SJCRH30 (cell line): ENCODE measurements around the gene GOLGA1. TPM values are rescaled to one million over a fixed set of nuclear protein-coding genes. Genes with fewer than 3 reads are reported as not detected.
"Not testable (repeated sequence)": the region's sequence is repeated elsewhere in the genome, so short reads cannot be mapped to it uniquely, and the experiment has no call there.

Source experiments
- DNase-seq, 2 experiments: peaks; one replicate each; pipeline ENCODE4 v3.0.0-alpha.2; 2015 to 2020
- H3K27ac ChIP-seq: fragments of 250-450 bp; sonication (Bioruptor Pico); 2 replicates; pipeline ENCODE4 v1.5.1; 2020; ENCODE audit warnings: mild to moderate bottlenecking, moderate library complexity
- H3K27me3 ChIP-seq: fragments of 250-450 bp; sonication (Bioruptor Pico); 2 replicates; pipeline ENCODE4 v1.5.1; 2020; ENCODE audit warnings: mild to moderate bottlenecking, moderate library complexity
- H3K36me3 ChIP-seq: fragments of 250-450 bp; sonication (Bioruptor Pico); 2 replicates; pipeline ENCODE4 v1.5.1; 2020; ENCODE audit warnings: mild to moderate bottlenecking, moderate library complexity
- H3K4me1 ChIP-seq: fragments of 250-450 bp; sonication (Bioruptor Pico); 2 replicates; pipeline ENCODE4 v1.5.1; 2020; ENCODE audit warnings: mild to moderate bottlenecking, moderate library complexity
- H3K4me3 ChIP-seq: fragments of 250-450 bp; sonication (Bioruptor Pico); 2 replicates; pipeline ENCODE4 v1.5.1; 2020; ENCODE audit warnings: mild to moderate bottlenecking, moderate library complexity
- H3K9me3 ChIP-seq: fragments of 250-450 bp; sonication (Bioruptor Pico); replicated peaks from 2 replicates; pipeline ENCODE4 v1.5.1; 2020; ENCODE audit warnings: mild to moderate bottlenecking, moderate library complexity
- total RNA-seq: library from RNA; depleted of rRNA; stranded (reverse); fragments of >200 nt; shearing (Covaris generic); gene quantifications from 2 replicates; pipeline ENCODE4 v1.2.3, GENCODE V29; 2014; rRNA removed

The GOLGA1 gene, protein sequence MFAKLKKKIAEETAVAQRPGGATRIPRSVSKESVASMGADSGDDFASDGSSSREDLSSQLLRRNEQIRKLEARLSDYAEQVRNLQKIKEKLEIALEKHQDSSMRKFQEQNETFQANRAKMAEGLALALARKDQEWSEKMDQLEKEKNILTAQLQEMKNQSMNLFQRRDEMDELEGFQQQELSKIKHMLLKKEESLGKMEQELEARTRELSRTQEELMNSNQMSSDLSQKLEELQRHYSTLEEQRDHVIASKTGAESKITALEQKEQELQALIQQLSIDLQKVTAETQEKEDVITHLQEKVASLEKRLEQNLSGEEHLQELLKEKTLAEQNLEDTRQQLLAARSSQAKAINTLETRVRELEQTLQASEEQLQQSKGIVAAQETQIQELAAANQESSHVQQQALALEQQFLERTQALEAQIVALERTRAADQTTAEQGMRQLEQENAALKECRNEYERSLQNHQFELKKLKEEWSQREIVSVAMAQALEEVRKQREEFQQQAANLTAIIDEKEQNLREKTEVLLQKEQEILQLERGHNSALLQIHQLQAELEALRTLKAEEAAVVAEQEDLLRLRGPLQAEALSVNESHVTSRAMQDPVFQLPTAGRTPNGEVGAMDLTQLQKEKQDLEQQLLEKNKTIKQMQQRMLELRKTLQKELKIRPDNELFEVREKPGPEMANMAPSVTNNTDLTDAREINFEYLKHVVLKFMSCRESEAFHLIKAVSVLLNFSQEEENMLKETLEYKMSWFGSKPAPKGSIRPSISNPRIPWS
- 10.1 and 10.7 TPM in 2 replicates for total RNA-seq

DNA sequence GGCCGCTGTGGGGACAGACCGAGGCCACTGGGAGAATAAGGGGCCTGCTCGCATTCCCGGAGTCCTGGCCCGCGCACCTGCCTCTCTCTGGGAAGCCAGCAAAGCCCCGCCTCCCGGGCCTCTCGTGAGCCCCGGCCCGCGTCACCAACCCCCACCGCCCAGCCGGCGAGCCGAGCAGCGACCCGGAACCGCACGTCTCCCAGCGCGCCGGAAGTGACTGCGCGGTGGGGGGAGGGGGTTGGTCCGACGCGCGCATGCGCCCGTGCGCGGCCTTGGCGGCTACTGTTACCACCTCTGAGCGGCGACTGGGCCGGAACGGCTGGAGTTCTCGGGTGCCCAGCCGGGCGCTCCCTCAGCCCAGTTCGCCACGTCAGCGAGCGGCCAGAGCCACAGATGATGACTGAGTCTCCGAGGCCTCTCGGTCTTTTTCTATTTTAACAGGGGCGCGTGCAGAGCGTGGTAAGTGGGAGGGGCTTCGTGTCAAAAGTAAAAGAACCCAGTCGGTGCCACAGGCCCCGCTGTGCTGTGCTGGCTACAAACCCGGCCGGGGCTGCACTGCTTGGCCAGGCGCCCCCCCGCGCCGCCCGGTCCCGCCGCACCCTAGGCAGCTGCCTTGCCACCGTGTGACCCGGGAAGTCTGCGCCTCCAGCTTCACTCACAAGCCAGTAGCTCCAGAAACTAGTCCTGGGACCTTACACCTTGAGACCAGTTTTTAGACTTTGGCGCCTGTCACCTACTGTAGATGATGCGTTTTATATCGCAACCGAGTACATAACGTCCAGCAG, at the start of gene GOLGA1:
GOLGA1 (minus strand) TSS at position 190 of the 785 bp plus-strand sequence. CDS start 2,372 bp downstream, outside the sequence.
- Histone ChIP-seq H3K27ac (peak within 1 kb of the TSS; percentile 60), H3K4me3 (peak within 1 kb of the TSS; percentile 79), H3K36me3 (no peaks in the 10 kb centered on the region), H3K27me3 (no peaks in the 10 kb centered on the region), H3K4me1 (no peaks in the 10 kb centered on the region), H3K9me3 (no peaks in the 10 kb centered on the region)
- peak; percentile 97 for DNase-seq

DNA sequence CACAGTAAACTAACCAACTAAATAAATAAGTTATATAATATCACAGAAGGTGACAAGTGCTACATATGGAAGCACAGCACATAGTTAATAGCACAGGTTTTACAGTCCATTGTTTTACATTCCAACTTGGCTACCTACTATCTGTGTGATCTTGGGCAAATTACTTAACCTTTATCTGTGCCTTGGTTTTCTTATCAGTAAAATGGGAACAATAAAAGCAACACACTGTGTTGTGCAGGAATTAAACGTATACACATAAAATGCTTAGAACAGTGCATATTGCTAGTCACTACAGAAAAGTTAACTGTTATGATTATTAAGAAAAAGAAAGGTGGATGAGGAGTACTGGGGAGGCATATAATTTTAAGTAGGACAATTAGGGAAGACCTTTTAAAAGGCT, 42.8 kb upstream of the GOLGA1 start:
- Histone ChIP-seq H3K36me3 (no peaks in the 10 kb centered on the region; the same call in 1 of the 2 replicates), H3K27ac (no peak overlapping the region), H3K27me3 (no peaks in the 10 kb centered on the region), H3K4me3 (no peak overlapping the region), H3K9me3 (no peaks in the 10 kb centered on the region), H3K4me1 (no peaks in the 10 kb centered on the region)
- no peak for DNase-seq

DNA sequence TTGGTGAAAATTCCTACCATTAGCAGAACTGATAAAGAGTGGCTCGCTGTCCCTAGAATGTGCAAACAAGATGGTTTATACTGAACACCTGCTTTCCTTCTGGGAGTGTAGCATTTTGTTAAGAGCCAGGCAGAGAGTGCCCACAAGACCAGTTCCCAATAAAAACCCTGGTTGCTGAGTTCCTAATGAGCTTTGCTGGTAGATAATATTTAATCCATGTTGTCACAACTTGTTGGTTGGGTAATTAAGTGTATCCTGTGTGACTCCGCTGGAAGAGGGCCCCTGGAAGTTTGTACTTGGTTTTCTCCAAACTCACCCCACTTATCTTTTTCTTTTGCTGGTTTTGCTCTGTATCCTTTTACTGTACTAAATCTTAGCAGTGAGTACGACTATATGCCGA, 39.5 kb upstream of the GOLGA1 start:
- H3K36me3 ChIP-seq, result no peaks in the 10 kb centered on the region; the same call in 1 of the 2 replicates
- no peak overlapping the region for H3K27ac ChIP-seq
- no peak for DNase-seq
- H3K27me3 ChIP-seq, result no peaks in the 10 kb centered on the region
- H3K4me3 ChIP-seq, result no peak overlapping the region
- no peaks in the 10 kb centered on the region for H3K9me3 ChIP-seq
- H3K4me1 ChIP-seq, result no peaks in the 10 kb centered on the region

DNA sequence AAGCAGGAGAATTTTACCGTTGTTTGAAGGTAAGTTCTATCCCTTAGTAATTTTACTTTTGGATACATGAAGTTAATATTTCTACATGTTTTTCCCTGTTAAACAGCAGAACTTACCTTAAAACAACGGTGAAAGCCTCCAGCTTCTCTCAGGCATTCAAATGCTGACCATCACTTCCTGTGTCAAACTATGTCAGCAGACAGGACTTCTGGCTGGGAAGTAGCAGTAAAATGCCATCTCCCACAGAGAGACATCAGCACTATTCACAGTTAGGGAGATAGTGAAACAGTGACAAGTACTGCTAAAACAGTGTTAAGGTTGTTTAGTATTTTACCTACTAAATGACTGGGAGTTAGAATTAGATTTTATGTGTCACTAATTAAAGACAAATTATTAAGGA, 34.2 kb upstream of the GOLGA1 start:
- H3K4me3 ChIP-seq, result no peak overlapping the region
- H3K9me3 ChIP-seq, result no peaks in the 10 kb centered on the region
- no peak for DNase-seq

DNA sequence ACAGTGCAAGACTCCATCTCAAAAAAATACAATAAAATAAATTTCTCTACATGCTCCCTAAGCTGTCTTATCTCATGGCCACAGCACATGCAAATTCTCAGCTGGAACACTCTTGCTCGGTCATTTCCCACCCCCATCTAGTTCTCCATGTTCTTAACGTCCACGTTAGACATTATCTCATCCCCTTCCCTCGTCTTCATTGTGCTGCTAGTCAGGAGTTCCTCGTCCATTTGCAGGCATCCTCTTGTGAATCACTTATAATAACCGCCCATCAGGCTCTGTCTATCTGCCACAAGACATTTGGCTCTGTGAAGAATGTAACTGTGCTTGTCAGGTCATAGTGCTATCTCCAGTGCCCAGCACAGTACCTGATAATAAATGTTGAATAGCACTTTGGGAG, 32.9 kb upstream of the GOLGA1 start:
- no peak for DNase-seq
- H3K36me3 ChIP-seq, result peaks cover 8% of the 10 kb centered on the region
- H3K9me3 ChIP-seq, result no peaks in the 10 kb centered on the region
- no peak overlapping the region for H3K27ac ChIP-seq
- no peaks in the 10 kb centered on the region for H3K4me1 ChIP-seq
- H3K27me3 ChIP-seq, result no peaks in the 10 kb centered on the region
- H3K4me3 ChIP-seq, result no peak overlapping the region

More for the DNA sequence above, 34.2 kb upstream of the GOLGA1 start:
- Histone ChIP-seq H3K36me3 (peaks cover 4% of the 10 kb centered on the region), H3K27me3 (no peaks in the 10 kb centered on the region), H3K4me1 (no peaks in the 10 kb centered on the region), H3K27ac (no peak overlapping the region)

DNA sequence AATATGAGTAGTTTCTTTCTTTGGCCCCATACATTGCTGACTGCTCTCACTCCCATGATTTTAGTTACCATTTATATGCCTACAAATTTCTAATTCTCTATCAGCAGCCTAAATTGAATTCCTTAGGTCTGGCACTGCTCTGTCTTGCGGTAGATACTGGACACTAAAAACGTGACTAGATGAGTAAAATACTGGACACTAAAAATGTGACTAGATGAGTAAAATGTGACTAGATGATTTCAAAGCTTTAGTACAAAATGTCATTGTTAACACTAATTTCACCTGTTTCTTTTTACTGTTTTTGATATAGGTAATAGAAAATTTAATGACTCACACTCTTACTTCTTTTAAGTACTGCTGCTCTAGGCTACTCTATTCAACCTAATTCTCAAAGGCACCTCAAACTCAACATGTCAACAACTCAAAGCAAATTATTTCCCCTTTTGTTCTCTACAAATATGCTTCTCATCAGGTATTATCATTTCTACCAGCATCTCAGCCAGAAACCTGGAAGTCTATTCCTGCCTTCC, 31.4 kb upstream of the GOLGA1 start:
- Histone ChIP-seq H3K4me1 (no peaks in the 10 kb centered on the region), H3K27me3 (no peaks in the 10 kb centered on the region), H3K36me3 (peaks cover 8% of the 10 kb centered on the region), H3K9me3 (no peaks in the 10 kb centered on the region), H3K27ac (no peak overlapping the region), H3K4me3 (no peak overlapping the region)
- DNase-seq, result no peak

DNA sequence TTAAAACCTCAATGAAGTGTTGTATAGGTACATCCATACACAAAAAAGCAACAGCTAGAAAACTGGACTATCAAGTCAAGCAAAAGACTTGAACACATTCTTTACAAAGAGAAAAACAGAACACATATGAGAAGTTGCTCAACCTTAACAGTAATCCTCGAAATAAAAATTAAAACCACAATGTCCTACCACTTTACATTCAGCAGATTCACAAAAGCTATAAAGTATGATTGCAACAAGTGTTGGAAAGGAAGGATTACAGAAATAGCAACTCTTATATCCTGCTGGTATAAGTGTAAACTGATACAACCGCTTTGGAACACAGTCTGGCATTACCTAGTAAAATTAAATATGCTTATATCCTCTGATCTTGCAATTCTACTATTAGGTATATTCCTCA, 28.5 kb upstream of the GOLGA1 start:
- Histone ChIP-seq H3K4me1 (peaks cover 3% of the 10 kb centered on the region), H3K4me3 (no peak overlapping the region), H3K27me3 (no peaks in the 10 kb centered on the region), H3K27ac (no peak overlapping the region), H3K36me3 (peaks cover 4% of the 10 kb centered on the region), H3K9me3 (no peaks in the 10 kb centered on the region)
- no peak for DNase-seq

DNA sequence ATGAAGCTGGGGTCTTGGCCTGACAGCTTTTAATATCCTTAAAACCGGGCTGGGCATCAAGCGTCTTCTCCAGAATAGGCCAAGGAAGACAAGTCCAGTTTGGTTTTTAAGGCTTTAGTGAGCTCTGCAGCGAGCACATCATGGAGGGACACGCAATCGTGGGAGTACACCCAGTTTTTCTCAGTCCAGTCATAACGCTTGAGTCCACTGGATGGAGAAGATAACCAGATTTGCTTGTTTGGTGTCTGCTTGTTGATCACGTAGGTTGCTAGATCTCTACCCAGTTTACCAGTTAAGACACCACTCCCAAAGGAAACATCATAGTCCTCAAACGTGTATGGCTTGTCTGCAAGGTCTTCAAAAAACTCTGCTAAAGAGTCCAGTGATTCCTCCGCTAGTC, 27.4 kb upstream of the GOLGA1 start:
- Histone ChIP-seq H3K4me1 (peaks cover 8% of the 10 kb centered on the region), H3K36me3 (peaks cover 4% of the 10 kb centered on the region), H3K4me3 (no peak overlapping the region), H3K27ac (no peak overlapping the region), H3K27me3 (no peaks in the 10 kb centered on the region), H3K9me3 (no peaks in the 10 kb centered on the region)
- DNase-seq, result no peak

DNA sequence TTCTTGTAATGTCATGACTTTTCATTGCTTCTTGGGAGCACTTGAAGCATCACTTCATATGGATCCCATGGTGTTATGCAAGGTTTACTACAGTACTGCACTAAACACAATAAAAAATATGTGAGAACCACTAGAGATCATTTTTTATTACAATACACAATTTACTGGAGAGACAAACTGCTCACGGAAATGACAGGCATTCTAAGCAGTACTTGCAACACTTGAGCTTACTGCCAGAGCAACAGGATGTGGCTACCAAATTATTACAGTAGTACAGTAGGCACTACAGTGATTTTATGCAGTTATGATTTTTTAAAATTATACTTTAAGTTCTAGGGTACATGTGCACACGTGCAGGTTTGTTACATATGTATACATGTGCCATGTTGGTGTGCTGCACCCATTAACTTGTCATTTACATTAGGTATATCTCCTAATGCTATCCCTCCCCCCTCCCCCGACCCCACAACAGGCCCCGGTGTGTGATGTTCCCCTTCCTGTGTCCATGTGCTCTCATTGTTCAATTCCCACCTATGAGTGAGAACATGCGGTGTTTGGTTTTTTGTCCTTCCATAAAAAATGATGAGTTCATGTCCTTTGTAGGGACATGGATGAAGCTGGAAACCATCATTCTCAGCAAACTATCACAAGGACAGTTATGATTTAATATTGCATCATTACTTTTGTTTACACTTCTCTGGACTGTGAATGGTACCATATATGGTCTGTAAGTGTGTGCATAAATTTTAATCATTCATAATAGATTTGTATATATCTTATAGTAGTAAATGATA, 25.1 kb upstream of the GOLGA1 start:
- H3K9me3 ChIP-seq, H3K27ac ChIP-seq, H3K36me3 ChIP-seq, DNase-seq, H3K27me3 ChIP-seq, H3K4me3 ChIP-seq, H3K4me1 ChIP-seq: not testable (repeated sequence)

DNA sequence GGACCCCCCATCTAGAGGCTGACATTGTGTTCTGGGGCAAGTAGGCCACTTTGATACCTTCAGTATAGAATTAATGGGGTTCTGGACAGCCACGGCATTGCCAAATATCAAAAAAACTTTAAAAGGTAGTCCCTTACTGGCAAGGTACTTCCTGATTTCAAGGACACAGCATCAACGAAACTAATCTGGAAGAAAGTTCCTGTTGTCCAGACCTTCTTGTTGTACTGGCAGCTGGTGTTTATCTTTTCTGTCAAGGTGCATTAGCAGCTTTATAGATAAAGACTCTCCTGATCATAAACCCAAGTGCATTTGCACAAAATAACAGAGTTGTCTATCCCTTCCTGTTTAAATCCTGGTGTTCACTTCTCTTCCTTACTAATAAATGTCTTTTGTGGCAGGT, 23.7 kb upstream of the GOLGA1 start:
- no peaks in the 10 kb centered on the region for H3K9me3 ChIP-seq
- peaks cover 8% of the 10 kb centered on the region for H3K4me1 ChIP-seq
- peaks cover 4% of the 10 kb centered on the region; the same call in 1 of the 2 replicates for H3K36me3 ChIP-seq
- H3K4me3 ChIP-seq, result no peak overlapping the region
- peak overlapping the region; percentile 29 for H3K27ac ChIP-seq
- peak in 1 of 2 experiments; percentile 40 for DNase-seq
- H3K27me3 ChIP-seq, result no peaks in the 10 kb centered on the region

DNA sequence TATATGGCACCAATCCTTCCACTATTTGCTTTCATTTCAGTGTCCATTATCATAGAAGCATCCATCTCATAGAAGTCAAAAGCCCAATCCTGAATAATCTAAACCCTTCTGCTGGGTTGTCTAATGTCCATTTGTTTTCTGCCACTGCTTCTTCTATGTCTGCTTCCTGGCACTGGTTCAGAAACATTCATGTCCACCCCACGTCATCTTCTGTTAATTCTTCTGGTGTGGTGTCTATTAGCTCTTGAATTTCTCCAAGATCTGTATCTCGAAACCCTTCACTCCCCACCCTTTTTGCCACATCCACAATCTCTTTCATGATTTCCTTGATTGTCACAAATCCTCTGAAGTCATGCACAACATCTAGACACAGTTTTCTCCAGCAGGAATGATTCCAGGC, 23.2 kb upstream of the GOLGA1 start:
- no peaks in the 10 kb centered on the region for H3K9me3 ChIP-seq
- no peak overlapping the region for H3K4me3 ChIP-seq
- H3K36me3 ChIP-seq, result no peaks in the 10 kb centered on the region
- peak overlapping the region; percentile 29 for H3K27ac ChIP-seq
- H3K4me1 ChIP-seq, result peaks cover 8% of the 10 kb centered on the region
- H3K27me3 ChIP-seq, result no peaks in the 10 kb centered on the region
- DNase-seq, result no peak

DNA sequence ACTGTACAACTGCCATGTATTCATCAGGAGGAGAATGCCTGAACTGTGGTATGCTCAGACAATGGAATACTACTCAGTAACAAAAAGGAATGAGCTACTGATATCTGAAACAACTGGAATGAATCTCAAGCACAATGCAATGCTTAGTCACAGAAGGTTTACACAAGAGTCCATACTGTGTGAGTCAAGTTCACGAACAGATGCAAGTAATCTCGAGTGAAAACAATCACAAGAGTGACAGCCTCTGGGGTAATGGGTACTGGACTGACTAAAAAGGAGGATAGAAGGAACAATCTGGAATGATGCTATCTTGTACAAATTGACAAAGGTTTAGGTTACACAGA, 19.5 kb upstream of the GOLGA1 start:
- H3K4me3 ChIP-seq, result no peak overlapping the region
- H3K36me3 ChIP-seq, result no peaks in the 10 kb centered on the region
- DNase-seq, result no peak
- no peaks in the 10 kb centered on the region for H3K27me3 ChIP-seq
- no peak overlapping the region for H3K27ac ChIP-seq
- H3K4me1 ChIP-seq, result peaks cover 8% of the 10 kb centered on the region
- no peaks in the 10 kb centered on the region for H3K9me3 ChIP-seq

DNA sequence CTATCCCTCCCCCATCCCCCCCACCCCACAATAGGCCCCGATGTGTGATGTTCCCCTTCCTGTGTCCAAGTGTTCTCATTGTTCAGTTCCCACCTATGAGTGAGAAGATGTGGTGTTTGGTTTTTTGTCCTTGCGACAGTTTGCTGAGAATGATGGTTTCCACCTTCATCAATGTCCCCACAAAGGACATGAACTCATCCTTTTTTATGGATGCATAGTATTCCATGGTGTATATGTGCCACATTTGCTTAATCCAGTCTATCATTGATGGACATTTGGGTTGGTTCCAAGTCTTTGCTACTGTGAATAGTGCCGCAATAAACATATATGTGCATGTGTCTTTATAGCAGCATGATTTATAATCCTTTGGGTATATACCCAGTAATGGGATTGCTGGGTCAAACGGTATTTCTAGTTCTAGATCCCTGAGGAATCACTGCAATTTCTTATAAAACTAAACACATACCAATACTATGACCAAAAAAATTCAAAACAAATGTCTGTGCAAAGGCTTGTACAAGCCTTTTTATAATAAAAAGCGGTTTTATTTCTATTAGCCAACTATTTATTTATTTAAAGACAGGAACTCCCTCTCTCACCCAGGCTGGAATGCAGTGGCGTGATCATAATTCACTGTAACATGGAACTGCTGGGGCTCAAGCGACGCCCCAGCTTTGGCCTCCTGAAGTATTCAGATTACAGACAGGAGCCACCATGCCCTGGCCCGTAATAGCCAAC, 19.0 kb upstream of the GOLGA1 start:
- H3K36me3 ChIP-seq, H3K27ac ChIP-seq, H3K9me3 ChIP-seq, H3K4me3 ChIP-seq, DNase-seq, H3K4me1 ChIP-seq, H3K27me3 ChIP-seq: not testable (repeated sequence)
